Islet of Langerhans (tissue), 1 donor: ENCODE results near the gene GRIK4.

Source experiments
- FAIRE-seq: peaks from one replicate; lab custom pipeline; 2011; peaks lifted over from hg19 to GRCh38; lab: Jason Lieb, UNC

Gene GRIK4

GRCh38 chr11:120510406-120511115, 987 bp upstream of the GRIK4 start:
- FAIRE-seq, result no peak

- FAIRE-seq, result no peak
These were observed 531 bp downstream of the GRIK4 start for GRCh38 chr11:120511820-120512738.

GRCh38 chr11:120512739-120513435, 1.3 kb downstream of the GRIK4 start:
- no peak for FAIRE-seq

GRCh38 chr11:120513436-120514315, 2.1 kb downstream of the GRIK4 start:
- no peak for FAIRE-seq

- FAIRE-seq, result no peak
These were observed 3.1 kb downstream of the GRIK4 start for GRCh38 chr11:120514541-120515121.

GRCh38 chr11:120515186-120515723, 3.7 kb downstream of the GRIK4 start:
- FAIRE-seq, result no peak

GRCh38 chr11:120516461-120517389, 5.2 kb downstream of the GRIK4 start:
- FAIRE-seq, result no peak

GRCh38 chr11:120517390-120517761, 5.8 kb downstream of the GRIK4 start:
- no peak for FAIRE-seq

GRCh38 chr11:120517801-120518291, 6.3 kb downstream of the GRIK4 start:
- no peak for FAIRE-seq

- no peak for FAIRE-seq
These were observed 6.8 kb downstream of the GRIK4 start for GRCh38 chr11:120518356-120518755.

GRCh38 chr11:120519474-120519873, 7.9 kb downstream of the GRIK4 start:
- no peak for FAIRE-seq

GRCh38 chr11:120520091-120520822, 8.7 kb downstream of the GRIK4 start:
- FAIRE-seq, result no peak

- FAIRE-seq, result no peak
These were observed 9.6 kb downstream of the GRIK4 start for GRCh38 chr11:120521176-120521575.

GRCh38 chr11:120522021-120522420, 10.5 kb downstream of the GRIK4 start:
- FAIRE-seq, result no peak

- FAIRE-seq, result no peak
These were observed 11.2 kb downstream of the GRIK4 start for GRCh38 chr11:120522736-120523135.

- no peak for FAIRE-seq
These were observed 11.6 kb downstream of the GRIK4 start for GRCh38 chr11:120523196-120523595.

- no peak for FAIRE-seq
These were observed 13.1 kb downstream of the GRIK4 start for GRCh38 chr11:120524536-120525085.

- FAIRE-seq, result no peak
These were observed 14.0 kb downstream of the GRIK4 start for GRCh38 chr11:120525261-120526171.
